Stimulated activated CD4-positive, alpha-beta T cell treated with anti-CD3 and anti-CD28 coated beads, Interleukin-2, amount 100 ng/mL, for 48 hours (primary cell): Measurements from ENCODE around the gene TRAF3.
"Not testable (repeated sequence)": the region's sequence is repeated elsewhere in the genome, so short reads cannot be mapped to it uniquely, and the experiment has no call there.

ENCODE experiments used
- DNase-seq, 2 donors: peaks; one replicate each; pipeline ENCODE4 v3.0.0-alpha.2; 2020

Gene TRAF3

DNA sequence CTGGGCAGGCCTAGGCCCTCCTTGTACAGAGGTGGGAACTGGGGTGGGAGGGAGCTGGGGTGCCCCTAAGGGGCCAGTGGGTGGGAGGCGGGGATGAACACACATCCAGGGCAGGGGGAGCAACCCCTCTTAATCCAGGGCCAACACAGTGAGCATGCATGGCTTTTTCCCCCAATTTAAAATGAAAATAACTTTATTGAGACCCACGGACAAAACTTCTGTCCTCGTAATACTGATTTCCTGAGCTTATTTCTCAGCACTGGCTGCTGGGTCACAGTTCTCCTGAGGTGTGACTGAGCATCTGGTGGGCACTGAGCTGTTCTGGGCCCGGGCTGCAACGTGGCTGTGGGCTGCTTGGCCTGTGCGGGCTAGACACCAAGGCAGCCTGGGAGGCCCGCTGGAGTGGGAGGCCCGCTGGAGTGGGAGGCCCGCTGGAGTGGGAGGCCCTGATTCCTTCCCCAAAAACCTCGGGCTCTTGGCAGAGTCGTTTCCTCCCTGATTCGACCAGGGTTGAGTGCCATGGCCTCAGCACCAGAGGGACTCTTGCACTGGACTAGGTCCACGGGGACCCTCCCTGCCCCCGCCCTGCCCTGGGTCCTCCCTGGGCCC lies 24.9 kb upstream of the TRAF3 start:
- DNase-seq: no peak

GRCh38 chr14:102754370-102755262 lies 22.6 kb upstream of the TRAF3 start:
- no peak for DNase-seq

- DNase-seq: no peak
These were observed 19.6 kb upstream of the TRAF3 start for GRCh38 chr14:102757646-102758045.

- DNase-seq: no peak
These were observed 19.2 kb upstream of the TRAF3 start for GRCh38 chr14:102758087-102758486.

- DNase-seq: no peak
These were observed 17.6 kb upstream of the TRAF3 start for GRCh38 chr14:102759456-102760187.

DNA sequence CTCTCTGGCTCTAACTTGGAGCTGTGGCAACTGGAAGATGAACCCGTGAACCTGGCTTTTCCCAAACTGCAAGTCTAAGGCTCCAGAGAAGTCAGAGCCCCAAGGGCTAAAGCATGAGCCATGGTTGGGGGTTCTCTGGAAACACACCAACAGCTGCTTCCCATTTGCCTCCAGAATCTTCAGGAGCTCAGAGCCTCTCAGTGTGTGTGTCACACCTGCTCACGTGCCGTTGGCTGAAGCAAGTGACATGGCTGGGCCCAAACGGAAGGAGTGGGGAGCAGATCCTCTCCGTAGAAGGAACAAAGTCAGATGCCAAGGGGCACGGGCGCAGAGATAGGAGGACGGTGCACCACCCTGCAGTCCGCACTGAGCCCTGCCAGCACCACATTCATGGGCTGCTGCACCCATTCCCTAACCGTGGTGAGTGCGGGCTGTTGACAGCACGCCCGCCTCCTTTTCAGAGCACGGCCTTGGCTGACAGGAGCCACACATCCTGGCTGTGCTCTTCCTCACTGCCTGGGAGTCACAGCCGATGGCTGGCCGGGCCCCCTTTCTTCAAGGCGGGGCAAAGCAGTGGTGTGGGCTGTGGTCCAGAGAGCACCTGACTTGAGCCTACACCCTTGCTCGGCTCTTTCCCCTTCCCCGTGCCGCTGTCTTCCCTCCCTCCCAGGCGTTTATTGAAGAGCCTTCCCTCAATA lies 16.6 kb upstream of the TRAF3 start:
- DNase-seq: no peak

GRCh38 chr14:102761206-102761605 lies 16.0 kb upstream of the TRAF3 start:
- DNase-seq: no peak

DNA sequence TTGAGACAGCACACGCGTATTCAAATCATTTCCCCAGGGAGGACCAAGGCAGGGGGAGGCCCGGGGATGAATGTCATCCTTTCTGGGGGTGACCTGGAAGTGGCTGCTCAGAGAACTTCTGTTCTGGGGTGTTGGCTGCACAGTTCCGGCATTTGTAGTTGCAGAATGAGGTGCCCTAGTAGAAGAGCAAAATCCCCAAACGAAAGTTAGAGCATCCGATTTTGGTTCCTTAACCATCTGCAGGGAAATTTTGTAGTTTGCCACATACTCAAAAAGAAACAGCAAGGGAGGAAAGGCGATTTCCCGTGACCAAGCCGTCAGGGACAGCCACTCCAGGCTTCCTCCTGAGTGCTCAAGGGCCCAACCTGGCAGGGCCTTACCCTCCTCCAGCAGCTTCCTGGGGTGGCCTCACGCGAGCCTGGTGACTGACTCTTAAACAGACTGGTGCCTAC lies 13.0 kb upstream of the TRAF3 start:
- no peak for DNase-seq

DNA sequence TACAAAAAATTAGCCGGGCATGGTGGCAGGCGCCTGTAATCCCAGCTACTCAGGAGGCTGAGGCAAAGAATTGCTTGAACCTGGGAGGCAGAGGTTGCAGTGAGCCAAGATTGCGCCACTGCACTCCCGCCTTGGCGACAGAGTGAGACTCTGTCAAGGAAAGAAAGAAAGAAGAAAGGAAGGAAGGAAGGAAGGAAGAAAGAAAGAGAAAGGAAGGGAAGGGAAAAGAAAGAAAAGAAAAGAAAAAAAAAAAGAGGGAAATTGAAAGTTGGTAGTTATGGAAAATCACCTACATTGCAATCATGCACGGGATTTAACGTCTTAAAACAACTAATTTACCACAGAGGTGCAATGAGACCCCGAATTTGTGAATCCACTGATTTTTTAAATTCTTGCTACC lies 11.5 kb upstream of the TRAF3 start:
- DNase-seq: not testable (repeated sequence)

DNA sequence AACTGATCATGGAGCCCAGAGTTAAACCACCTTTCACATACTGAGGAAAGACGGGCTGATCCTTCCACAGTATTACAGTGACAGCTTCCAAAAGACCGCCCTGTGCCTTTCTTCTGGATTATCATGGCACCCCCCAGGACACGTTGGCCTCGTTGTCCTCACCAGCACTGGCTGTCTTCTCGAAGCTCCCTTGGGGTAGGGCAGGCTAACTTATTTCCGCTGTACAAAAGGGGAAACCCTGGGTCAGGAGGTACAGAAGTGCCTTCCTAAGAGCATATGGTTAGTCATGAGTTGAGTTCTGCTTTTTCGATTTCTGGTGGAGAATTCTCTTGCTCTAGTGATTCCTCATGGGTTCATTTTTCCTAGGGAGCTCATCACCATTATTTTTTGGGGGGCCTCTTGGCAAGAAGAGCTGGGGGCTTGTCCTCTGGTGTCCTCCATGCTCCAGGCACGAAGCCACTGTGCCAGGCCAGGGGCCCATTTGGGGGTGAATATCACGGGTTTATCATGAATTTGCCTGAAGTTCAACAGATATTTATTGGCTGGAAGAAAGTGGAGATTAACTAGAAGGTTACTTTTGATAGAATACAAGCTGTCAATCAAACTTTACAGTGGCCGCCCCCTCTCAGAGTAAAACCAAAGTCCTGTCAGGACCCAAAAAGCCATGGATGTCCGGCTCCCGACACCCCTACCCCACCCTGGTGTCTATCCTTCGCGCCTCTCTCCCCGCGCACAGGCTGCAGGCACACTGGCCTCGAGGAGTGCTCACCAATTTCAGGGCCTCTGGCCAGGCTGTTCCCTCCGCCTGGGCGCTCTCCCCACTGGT lies 8.8 kb upstream of the TRAF3 start:
- no peak for DNase-seq

- no peak for DNase-seq
These were observed 8.3 kb upstream of the TRAF3 start for GRCh38 chr14:102769049-102769327.

GRCh38 chr14:102770147-102771123 lies 6.8 kb upstream of the TRAF3 start:
- DNase-seq: no peak

DNA sequence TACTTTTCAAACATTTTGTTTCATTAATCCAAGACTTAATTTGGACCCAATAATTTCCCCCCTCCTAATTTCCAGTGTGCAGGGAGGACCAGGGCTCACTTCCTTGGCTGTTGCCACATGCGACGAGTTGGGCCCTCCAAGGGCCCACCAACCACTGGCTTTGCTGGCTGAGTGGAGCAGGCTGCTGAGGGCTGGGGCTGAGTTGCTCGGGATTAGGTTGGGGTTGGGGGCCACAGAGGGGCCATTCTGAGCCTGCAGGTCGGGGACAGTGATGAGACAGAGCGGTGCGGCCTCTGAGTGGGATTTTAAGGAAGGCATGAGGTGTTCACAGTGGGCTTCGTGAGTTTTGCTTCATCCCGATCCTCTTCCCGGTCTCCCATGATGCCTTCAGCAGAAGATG lies 6.1 kb upstream of the TRAF3 start:
- no peak for DNase-seq

DNA sequence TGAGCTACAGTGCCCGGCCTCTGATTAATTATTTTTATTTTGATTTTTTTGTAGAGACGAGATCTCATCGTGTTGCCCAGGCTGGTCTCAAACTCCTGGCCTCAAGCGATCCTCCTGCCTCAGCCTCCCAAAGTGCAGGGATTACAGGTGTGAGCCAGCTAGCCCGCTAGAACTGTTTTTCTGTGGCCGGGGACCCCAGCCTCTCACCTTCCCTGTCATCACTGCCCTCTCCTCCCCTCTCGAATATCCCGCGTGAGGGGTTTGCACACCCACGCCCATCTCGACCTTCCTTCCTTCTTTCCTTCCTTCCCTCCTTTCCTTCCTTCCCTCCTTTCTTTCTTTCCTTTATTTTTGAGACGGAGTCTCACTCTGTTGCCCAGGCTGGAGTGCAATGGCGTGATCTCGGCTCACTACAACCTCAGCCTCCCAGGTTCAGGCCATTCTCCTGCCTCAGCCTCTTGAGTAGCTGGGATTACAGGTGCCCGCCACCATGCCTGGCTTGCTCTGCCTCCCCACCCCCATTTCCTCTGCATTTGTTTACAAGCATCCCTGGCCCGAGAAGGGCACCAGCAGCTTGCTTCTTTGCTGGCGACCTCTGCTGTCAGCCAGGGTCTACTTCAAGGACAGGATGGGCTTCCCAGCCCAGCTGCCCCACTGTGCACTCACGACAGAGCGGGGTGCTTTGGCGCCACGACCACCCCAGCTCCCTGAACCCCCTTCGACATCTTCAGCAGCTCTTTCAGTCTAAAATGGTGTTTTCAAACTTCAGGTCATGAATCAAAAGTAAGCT lies 4.3 kb upstream of the TRAF3 start:
- no peak for DNase-seq

DNA sequence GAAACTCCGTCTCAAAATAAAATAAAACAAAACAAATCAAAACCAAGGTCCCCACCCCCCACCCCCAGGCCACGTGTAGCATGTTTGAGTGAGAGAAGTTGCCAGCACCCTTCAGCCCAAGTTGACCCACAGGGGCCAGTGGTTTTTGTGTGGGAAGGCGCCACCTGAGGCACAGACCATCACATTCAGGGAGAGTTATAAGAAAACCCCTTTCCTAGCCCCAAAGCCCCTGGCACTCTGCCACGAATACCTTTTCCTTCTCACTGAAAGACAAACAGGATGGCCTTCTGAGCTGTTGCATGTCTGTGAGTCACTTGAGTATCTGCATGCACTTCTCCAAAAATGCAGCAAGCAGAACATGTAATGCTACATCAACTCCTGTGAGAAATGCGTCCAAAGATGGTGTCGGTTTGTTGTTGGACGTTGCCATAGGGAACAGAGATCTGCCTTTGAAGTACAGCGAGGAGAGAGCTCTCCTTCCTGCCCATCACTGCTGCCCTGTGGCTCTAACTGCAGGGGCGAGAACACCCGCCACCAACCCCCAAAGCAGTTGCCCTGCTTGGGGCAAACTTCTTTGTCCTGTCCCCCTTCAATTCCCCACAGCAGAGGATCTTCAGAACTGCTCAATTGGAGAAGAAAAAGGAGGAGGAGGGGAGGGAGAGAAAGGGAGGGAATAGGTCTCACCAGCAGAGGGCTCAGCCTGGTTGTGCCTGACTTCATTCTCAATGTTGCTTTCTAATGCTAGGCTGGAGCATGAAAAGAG lies 2.7 kb upstream of the TRAF3 start:
- peak in 1 of 2 donors; percentile 39 for DNase-seq

DNA sequence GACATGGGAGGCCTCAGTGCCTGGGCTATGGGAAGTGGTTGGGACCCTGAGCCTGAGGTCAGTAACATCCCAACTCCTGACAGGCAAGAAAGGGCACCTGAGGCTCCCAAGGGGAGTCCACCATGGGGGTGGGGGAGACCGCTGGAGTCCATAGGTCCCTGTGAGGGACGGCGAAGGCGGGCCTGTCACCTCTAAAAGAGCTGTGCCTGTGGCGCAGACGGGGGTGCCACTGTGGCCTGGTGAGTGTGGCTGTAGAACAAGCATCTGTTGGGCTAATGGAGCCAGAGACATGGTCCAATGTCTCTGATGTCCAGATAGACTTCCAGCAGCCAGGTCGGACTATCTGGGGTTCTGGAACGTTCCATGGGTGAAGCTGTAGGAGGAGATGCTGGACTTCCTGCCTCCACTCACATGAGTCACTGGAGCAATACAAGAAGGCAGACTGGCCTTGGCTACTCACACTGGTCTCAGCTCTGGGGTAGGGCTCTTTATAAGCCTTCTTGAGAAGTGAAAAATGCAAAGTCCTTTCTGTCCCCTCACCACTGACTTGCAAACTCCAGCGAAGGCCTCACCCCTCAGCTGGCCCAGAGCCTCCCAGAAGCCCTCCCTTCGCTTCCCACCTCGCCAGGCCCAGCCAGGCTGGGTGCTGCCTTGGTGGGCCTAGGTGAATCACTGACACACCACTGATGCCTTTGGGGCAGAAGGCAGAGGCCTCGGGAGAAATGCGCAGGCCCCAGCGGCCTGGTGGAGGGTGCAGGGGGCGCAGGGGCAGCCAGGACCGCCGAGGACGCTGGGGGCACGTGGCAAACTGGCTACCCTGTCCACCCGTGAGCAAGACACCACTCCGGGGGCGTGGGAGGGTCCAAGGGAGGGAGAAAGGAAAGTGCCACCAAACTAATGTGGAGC lies 1.1 kb upstream of the TRAF3 start:
- DNase-seq: no peak

DNA sequence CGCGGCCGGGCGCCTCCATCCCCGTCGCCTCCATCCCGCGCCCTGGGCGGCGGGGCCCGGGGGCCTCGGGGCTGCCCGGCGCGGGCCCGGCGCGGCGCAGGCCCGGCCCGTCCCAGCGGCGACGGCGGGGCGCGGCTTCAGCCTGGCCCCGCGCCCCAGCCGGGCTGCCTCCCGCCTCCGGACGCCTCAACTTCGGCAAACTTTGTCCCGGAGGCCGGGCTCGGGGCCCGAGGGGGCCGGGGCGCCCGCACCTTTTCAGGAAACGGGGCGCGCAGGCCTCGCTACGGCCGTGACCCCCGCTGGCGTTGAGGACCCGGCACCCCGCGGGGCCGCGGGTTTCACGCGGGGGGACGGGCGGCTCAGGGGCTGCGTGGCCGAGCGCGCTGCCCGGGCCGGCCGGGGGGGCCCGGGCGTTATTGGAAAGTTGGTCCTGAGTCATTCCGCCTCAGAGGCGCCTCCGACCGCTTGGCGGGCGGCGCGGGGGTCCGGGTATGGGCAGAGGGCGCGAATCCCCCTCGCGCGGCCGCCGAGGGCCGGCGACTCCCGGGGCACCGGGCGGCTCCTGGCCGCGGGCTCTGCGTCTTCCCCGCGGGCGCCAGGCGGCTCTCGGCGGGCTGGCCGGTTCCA lies 575 bp downstream of the TRAF3 start:
- DNase-seq: no peak
